Fibroblast of pulmonary artery (primary cell): ENCODE results near the gene ZDHHC13.
A peak's percentile ranks its signal among the peaks of the same experiment; 100 is the strongest.
"Not testable (repeated sequence)": the region's sequence is repeated elsewhere in the genome, so short reads cannot be mapped to it uniquely, and the experiment has no call there.

Experiments used
- DNase-seq: peaks from one replicate; pipeline ENCODE4 v3.0.0-alpha.2; 2010; ENCODE audit warnings: low read depth
- H3K4me3 ChIP-seq: replicated peaks from 2 replicates; pipeline ENCODE4 v1.5.1; 2011; ENCODE audit warnings: low read depth, mild to moderate bottlenecking, control low read depth, low read length, moderate library complexity
- CTCF ChIP-seq: IDR thresholded peaks from 2 replicates; pipeline ENCODE4 v1.5.1; 2011; ENCODE audit warnings: mild to moderate bottlenecking, control low read depth, low read length, inconsistent platforms; ENCODE audit errors: missing control alignments

Gene ZDHHC13

GRCh38 chr11:19134004-19134403 lies 17.0 kb downstream of the ZDHHC13 start:
- no peak for DNase-seq
- TF ChIP-seq CTCF = no peak

DNA sequence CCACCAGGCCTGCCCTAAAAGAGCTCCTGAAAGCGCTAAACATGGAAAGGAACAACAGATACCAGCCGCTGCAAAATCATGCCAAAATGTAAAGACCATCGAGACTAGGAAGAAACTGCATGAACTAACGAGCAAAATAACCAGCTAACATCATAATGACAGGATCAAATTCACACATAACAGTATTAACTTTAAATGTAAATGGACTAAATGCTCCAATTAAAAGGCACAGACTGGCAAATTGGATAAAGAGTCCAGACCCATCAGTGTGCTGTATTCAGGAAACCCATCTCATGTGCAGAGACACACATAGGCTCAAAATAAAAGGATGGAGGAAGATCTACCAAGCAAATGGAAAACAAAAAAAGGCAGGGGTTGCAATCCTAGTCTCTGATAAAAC lies 19.9 kb downstream of the ZDHHC13 start:
- H3K4me3 ChIP-seq, DNase-seq: not testable (repeated sequence)

More at GRCh38 chr11:19134004-19134403, 17.0 kb downstream of the ZDHHC13 start:
- H3K4me3 ChIP-seq = no peak overlapping the region

GRCh38 chr11:19145319-19145718 lies 28.4 kb downstream of the ZDHHC13 start:
- no peak for DNase-seq
- TF ChIP-seq CTCF = no peak
- no peak overlapping the region for H3K4me3 ChIP-seq

- no peak for TF ChIP-seq CTCF
- no peak overlapping the region for H3K4me3 ChIP-seq
- DNase-seq = no peak
Measured at GRCh38 chr11:19156892-19157291, 39.9 kb downstream of the ZDHHC13 start.

- TF ChIP-seq CTCF = no peak
- peak; percentile 7 for DNase-seq
- no peak overlapping the region for H3K4me3 ChIP-seq
Measured at GRCh38 chr11:19160847-19161246, 43.9 kb downstream of the ZDHHC13 start.

DNA sequence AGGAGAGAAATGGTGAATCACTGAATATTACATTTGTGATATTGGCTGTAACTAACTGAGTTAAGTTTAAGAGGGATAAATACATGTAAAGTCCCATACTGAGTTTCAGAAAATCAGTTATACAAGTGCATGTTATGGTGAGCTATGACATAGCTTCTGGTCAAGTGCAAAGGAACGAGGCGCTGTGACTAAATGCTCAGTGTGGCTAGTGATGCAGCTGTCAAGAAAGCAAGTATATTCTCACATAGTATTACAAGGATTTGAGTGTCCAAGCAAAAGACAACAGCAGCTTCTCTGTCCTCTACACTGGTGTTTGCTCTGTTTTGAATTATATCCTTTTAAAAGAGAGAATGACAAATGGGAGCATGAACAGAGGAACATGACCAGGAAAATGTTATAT lies 44.7 kb downstream of the ZDHHC13 start:
- DNase-seq = no peak
- H3K4me3 ChIP-seq = no peak overlapping the region
- TF ChIP-seq CTCF = no peak

GRCh38 chr11:19162951-19163505 lies 46.1 kb downstream of the ZDHHC13 start:
- no peak for DNase-seq
- no peak overlapping the region for H3K4me3 ChIP-seq
- TF ChIP-seq CTCF = no peak
